ENCODE results near the gene C20orf144.

Gene C20orf144

GRCh38 chr20:33704197-33704924 lies 42.2 kb downstream of the C20orf144 start:
- TF ChIP-seq, protein P1, sequence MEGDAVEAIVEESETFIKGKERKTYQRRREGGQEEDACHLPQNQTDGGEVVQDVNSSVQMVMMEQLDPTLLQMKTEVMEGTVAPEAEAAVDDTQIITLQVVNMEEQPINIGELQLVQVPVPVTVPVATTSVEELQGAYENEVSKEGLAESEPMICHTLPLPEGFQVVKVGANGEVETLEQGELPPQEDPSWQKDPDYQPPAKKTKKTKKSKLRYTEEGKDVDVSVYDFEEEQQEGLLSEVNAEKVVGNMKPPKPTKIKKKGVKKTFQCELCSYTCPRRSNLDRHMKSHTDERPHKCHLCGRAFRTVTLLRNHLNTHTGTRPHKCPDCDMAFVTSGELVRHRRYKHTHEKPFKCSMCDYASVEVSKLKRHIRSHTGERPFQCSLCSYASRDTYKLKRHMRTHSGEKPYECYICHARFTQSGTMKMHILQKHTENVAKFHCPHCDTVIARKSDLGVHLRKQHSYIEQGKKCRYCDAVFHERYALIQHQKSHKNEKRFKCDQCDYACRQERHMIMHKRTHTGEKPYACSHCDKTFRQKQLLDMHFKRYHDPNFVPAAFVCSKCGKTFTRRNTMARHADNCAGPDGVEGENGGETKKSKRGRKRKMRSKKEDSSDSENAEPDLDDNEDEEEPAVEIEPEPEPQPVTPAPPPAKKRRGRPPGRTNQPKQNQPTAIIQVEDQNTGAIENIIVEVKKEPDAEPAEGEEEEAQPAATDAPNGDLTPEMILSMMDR (IDR thresholded peaks at IDR 0.05; ENCODE audit: low read depth, low read length, missing control alignments): no peak
- H3K4me3 ChIP-seq (replicated peaks; ENCODE audit: low read depth, low read length): no peak overlapping the region
- DNase-seq (ENCODE audit: extremely low read depth, low read depth): no peak

DNA sequence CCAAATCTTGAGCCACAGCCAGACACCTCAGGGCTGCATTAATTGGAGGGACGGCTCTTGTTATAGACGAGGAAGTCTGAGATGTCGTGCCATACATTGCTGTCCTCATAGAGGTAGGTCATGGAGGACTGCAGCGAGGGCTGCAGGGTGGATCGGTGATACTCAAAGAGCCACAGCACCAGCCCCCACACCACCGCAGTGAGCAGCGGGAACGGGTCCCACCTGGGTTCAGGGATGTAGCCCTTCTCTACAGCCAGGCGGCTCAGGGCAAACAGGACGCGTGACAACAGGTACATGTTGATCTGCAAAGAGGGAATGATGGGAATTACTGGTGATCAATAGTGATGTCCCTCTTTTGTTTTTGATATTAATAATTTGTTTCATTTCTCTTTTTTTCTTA lies 45.5 kb downstream of the C20orf144 start:
- H3K4me3 ChIP-seq (replicated peaks; ENCODE audit: low read depth, low read length): no peak overlapping the region
- TF ChIP-seq, protein P1 (IDR thresholded peaks at IDR 0.05; ENCODE audit: low read depth, low read length, missing control alignments): no peak
- DNase-seq (ENCODE audit: extremely low read depth, low read depth): no peak

- H3K4me3 ChIP-seq (replicated peaks; ENCODE audit: low read depth, low read length): no peak overlapping the region
- TF ChIP-seq, protein P1 (IDR thresholded peaks at IDR 0.05; ENCODE audit: low read depth, low read length, missing control alignments): no peak
- DNase-seq (ENCODE audit: extremely low read depth, low read depth): no peak
Observed at GRCh38 chr20:33709398-33709797, 47.3 kb downstream of the C20orf144 start.

GRCh38 chr20:33709905-33710541 lies 47.9 kb downstream of the C20orf144 start:
- no peak overlapping the region for H3K4me3 ChIP-seq (replicated peaks; ENCODE audit: low read depth, low read length)
- no peak for DNase-seq (ENCODE audit: extremely low read depth, low read depth)
- TF ChIP-seq, protein P1 (IDR thresholded peaks at IDR 0.05; ENCODE audit: low read depth, low read length, missing control alignments): no peak

DNA sequence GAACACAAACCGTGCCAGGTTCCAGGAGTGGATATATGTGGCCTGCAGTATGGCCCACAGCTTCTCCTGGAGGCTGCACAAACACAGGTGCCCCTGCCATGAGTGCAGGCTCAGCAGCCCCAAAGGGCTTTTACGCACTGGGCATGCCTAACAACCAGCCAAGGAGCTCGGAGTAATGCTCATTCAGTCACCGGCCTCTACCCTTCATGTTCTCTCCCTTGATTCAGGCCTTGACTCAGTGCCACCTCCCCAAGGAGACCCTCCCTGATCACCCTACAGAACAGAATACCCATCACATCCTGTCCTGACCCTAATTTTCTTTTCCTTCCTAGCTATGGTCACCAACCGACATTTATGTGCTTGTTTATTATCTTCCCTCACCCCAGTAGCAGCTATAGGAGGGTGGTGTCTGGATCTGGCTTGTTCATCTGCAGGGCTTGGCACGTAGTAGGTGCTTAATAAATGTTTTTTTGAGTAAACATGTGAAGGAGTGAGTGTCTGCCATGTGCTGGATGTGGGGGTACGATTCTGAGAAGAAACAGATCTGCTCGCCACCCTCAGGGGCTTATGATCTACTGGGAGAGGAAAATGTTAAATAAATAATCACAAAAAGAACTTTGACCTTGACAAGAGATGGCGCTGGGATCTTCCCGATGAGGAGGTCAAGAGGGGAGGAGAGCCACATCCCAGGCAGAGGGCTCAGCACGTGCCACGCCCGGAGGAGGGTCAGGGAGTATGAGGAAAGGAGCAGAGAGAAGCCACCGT lies 48.7 kb downstream of the C20orf144 start:
- no peak for DNase-seq (ENCODE audit: extremely low read depth, low read depth)

GRCh38 chr20:33711446-33711738 lies 49.3 kb downstream of the C20orf144 start:
- no peak overlapping the region for H3K4me3 ChIP-seq (replicated peaks; ENCODE audit: low read depth, low read length)
- TF ChIP-seq, protein P1 (IDR thresholded peaks at IDR 0.05; ENCODE audit: low read depth, low read length, missing control alignments): no peak
- DNase-seq (ENCODE audit: extremely low read depth, low read depth): no peak

More for the DNA sequence above, 48.7 kb downstream of the C20orf144 start:
- no peak overlapping the region for H3K4me3 ChIP-seq (replicated peaks; ENCODE audit: low read depth, low read length)
- TF ChIP-seq, protein P1 (IDR thresholded peaks at IDR 0.05; ENCODE audit: low read depth, low read length, missing control alignments): no peak
